ELR (cell line): ENCODE data around the gene STX1B.

Experiments used
- DNase-seq: peaks from one replicate; pipeline ENCODE4 v3.0.0-alpha.2; 2015; ENCODE audit warnings: low read depth

Gene STX1B

GRCh38 chr16:30996324-30996984, 14.0 kb downstream of the STX1B start:
- DNase-seq, result no peak

DNA sequence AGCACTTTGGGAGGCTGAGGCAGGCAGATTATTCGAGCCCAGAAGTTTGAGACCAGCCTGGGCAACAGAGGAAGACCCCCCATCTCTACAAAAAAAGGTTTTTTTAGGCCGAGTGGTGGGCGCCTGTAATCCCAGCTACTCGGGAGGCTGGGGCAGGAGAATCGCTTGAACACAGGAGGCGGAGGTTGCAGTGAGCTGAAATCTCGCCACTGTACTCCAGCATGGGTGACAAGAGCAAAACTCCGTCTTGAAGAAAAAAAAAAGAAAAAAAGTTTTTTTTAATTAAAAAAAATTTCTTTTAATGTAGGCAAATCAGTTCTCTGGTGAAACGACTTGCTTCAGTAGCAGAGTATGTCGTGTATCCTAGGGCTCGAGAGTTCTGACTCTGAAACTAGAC, 14.5 kb downstream of the STX1B start:
- DNase-seq, result no peak

DNA sequence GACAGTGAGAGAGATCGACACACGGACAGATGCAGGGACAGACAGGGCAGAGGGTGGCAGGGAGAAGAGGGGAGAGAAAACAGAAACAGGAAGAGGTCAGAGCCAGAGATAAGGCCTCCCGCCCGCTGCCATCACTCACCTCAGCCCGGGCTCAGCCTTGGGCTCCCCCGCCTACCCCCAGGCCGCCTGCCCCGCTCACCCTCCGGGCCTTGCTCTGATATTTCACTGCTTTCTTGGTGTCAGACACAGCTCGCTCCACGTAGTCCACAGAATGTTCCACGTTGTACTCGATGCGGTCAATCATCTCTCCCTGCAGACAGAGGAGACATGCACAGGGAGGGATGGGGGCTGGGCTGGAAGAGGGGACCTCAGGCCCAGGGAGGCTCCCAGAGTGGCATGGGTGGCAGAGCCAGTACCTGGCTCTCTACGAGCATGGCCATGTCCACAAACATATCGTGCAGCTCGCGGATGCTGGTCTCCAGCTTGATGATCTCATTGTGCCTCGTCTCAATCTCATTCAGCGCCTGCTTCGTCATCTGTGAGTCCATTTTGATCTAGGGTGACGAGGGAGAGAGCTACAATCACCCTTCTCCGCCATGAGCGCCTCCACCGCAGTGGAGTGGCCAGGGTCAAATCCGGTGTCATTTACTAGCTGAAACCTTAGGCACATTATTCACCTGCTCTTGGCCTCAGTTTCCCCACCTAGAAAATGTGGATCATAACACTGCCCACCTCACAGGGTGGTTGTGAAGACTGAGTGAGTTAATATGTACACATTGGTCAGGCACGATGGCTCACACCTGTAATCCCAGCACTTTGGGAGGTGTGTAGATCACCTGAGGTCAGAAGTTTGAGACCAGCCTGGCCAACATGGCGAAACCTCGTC, 17.3 kb downstream of the STX1B start:
- DNase-seq, result no peak

DNA sequence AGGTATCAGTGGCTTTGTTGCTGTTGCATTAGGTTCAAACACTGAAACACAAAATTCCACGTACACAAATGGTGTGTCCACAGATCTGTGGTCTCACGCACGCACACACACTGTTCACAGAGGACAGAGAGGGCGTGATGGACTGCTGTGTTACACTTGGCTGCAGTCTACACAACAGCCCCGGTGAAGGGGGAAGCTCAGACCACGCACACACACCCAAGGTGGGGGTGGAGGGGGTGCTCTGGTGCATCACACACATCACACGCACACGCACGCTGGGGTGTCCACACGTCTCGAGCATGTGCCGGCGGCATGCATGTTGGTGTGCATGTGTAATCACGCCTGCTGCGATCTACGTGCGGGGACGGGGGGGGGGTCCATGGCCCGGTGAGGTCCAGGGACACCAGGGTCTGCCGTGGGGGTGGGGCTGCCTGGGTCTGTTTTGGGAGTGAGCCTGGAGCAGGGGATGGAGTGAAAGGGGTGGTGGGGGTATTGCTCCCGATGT, 18.1 kb downstream of the STX1B start:
- DNase-seq, result no peak

DNA sequence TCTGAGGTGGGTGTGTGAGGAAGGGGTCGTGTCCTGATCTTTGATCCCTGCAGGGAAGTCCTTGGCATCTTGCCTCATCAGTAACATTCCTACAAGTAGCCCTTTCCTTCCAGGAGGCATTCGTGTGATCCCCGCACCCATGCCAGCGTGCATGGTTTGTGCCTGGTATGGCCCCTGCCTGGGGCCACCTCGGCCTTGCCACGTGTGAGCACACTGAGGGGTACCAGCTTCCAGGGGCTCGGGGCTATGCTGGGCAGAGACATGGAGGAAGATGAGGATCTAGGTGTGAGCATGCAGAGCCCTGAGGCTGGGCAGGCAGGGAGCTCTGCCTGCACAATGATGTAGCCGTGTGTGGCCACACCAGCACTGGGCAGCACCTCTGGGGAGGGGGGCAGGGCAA, 19.4 kb downstream of the STX1B start:
- DNase-seq, result no peak

GRCh38 chr16:30990105-30990504, 20.3 kb downstream of the STX1B start:
- no peak for DNase-seq

DNA sequence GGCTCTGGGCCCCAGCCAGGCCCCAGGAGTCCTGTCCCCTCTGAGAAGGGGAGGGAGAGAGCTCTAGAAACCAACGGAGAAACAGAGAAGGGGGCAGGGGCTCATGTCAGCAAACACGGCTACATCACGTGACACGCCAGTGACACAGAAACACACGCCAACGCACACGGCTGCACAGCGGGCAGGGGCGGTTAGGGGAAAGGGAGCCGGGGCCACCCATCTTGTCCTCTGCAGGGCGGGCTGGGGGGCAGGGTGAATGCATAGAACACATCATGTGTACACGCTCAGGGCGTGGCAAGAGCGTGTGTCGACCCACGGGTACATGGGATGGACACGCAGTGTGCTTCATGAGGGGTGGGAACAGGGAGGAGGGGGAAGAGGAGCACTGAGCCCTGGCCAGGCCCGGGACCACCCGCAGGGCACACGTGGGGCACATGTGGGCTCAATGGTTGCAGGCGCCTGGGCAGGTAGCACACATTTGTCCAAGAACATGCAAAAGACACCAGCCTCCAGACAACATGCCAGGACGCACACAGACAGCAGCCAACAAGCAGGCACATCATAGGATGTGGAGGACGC, 20.9 kb downstream of the STX1B start:
- no peak for DNase-seq

GRCh38 chr16:30987581-30988190, 22.8 kb downstream of the STX1B start:
- no peak for DNase-seq

DNA sequence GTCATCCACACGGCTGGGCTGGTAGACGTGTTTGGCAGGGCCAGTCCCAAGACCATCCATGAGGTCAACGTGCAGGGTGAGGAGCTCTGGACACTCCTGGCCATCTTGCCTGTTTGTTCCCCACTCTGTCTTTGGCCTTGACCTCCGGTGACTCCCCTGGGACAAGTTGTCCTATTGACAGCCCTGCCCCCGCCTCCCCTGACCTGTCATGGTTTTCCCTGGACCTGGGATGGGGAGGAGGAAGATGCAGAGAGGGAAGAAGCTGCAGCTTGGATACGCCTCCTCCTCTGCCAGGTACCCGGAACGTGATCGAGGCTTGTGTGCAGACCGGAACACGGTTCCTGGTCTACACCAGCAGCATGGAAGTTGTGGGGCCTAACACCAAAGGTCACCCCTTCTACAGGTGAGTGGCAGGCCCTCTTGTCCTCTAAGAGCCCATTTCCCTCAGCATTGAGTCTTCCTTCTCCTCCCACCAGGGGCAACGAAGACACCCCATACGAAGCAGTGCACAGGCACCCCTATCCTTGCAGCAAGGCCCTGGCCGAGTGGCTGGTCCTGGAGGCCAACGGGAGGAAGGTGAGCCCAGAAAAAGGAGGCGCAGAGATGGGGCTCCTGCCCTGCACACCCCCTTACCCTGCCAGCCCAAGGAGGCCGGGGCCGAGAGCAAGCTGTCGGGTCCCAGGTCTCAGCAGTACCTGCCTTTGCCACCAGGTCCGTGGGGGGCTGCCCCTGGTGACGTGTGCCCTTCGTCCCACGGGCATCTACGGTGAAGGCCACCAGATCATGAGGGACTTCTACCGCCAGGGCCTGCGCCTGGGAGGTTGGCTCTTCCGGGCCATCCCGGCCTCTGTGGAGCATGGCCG, 24.1 kb downstream of the STX1B start:
- DNase-seq, result no peak

GRCh38 chr16:30985401-30986128, 24.9 kb downstream of the STX1B start:
- DNase-seq, result peak; percentile 53

- DNase-seq, result peak; percentile 86
These were observed 25.6 kb downstream of the STX1B start, which contains the start of gene HSD3B7 for GRCh38 chr16:30984669-30985400. Gene HSD3B7 (plus strand): TSS chr16:30985207. CDS start chr16:30985659, 452 bp downstream.

DNA sequence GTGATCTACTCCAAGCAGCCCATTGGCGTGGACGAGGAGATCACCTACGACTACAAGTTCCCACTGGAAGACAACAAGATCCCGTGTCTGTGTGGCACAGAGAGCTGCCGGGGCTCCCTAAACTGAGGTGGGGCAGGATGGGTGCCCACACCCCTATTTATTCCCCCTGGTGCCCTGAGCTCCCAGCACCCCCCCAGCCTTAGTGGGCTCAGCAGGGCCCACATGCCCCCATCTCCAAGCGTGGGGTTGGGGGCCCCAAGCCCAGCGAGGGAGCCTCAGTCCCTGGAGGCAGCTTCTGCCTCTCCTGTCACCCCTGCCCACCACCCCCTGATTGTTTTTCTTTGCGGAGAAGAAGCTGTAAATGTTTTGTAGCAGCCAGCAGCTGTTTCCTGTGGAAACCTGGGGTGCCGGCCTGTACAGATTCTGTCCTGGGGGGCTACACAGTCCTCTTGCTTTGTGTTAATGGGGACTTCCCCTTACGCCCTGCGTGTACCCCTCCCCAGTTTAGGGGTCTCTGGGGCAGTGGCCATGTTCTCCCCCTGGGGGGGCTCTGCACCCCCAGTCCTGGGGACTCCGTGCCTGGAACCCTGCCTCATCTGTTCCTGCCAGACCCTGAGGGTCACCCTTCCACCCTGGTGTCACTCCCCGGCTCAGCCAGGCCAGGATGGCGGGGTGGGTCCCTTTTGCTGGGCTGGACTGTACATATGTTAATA, 26.4 kb downstream of the STX1B start:
- DNase-seq, result no peak

DNA sequence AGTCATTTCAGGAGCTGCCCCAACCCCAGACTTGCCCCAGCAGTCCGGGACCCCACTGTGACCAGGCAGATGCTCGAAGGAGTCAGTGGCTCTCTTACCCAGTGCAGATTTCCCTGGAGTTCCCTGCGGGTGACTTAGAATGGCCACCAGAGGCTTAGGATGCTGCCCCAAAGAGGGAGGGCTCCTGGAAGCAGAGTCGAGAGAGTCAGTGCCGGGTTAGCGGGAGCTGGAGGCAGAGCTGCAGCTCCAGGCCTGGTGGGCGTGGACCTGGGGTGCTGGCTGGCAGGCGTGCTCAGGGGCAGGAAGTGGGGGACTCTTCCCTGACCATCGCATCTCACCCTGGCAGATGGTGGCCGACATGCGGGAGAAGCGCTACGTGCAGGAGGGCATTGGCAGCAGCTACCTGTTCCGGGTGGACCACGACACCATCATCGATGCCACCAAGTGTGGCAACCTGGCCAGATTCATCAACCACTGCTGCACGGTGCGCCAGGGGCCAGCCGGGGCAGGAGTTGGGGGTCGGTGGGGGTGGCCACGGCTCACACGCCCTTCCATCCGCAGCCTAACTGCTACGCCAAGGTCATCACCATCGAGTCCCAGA, 27.0 kb downstream of the STX1B start:
- peak; percentile 36 for DNase-seq

DNA sequence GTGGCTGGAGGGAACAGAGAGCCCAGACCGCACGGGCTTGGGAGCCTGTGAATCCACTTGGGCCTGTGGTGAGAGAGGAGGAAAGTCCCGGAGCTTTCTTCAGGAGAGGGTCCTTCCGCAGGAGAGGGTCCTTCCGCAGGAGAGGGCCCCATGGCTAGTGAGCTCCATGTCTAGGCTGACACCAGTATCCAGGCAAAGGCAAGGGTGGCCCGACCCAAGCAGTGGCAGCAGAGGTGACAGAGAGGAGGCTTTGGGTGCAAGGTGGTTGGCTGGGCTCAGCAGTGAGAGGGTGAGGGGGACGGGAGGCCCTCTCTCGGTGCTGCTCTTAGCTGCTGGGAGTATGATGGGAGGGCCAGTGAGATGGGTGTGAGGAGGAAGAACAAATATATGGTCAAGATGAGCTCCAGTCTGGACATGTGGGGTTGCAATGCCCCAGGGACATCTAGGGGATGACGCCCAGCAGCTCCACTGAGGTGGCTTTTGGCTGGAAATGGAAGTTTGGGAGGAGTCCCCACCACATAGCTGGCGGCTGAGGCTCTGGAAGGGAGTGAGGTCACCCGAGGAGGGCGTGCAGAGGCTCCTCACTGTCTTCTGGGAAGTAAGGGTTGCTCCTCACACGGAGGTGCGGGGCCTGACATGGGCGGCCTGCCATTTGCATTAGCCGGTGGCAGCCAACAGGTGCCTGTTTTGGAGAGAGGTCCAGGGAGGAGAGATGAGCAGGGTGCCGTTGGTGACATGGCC, 27.7 kb downstream of the STX1B start:
- no peak for DNase-seq

DNA sequence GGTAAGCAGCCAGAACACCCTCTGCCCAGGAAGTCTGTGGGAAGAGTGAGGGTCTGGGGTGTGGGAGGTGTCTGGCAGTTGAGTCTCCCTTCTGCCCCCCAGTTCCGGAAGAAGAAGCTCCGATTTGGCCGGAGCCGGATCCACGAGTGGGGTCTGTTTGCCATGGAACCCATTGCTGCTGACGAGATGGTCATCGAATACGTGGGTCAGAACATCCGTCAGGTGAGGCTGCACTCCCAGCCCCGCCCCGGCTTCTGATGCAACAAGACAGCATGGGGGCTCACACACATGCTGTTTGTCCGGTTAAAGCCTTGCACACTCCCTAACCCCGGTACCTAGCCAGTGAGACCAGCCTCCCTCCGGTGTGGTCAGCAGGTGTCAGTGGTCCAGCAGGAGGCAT, 29.5 kb downstream of the STX1B start:
- no peak for DNase-seq

DNA sequence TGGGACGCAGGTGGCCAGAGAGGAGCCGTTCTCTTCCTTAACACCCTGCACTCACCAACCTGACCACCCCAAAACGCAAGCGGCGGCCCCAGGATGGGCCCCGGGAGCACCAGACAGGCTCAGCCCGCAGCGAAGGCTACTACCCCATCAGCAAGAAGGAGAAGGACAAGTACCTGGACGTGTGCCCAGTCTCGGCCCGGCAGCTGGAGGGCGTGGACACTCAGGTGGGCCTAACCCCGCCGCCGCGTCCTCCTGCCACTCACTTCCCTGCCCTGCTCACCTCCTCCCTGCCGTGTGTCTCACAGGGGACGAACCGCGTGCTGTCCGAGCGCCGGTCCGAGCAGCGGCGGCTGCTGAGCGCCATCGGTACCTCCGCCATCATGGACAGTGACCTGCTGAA, 30.0 kb downstream of the STX1B start:
- no peak for DNase-seq

- DNase-seq, result no peak
These were observed 30.4 kb downstream of the STX1B start for GRCh38 chr16:30980023-30980371.
